Measurements from ENCODE around the gene KREMEN2.

Gene KREMEN2

GRCh38 chr16:2960183-2961010, 3.7 kb upstream of the KREMEN2 start:
- no peak for TF ChIP-seq CTCF (IDR thresholded peaks at IDR 0.05; ENCODE audit: low read depth, low read length, missing control alignments)
- H3K4me3 ChIP-seq (ENCODE audit: low read depth, low read length): no peak overlapping the region
- no peak for DNase-seq (ENCODE audit: low read depth)

DNA sequence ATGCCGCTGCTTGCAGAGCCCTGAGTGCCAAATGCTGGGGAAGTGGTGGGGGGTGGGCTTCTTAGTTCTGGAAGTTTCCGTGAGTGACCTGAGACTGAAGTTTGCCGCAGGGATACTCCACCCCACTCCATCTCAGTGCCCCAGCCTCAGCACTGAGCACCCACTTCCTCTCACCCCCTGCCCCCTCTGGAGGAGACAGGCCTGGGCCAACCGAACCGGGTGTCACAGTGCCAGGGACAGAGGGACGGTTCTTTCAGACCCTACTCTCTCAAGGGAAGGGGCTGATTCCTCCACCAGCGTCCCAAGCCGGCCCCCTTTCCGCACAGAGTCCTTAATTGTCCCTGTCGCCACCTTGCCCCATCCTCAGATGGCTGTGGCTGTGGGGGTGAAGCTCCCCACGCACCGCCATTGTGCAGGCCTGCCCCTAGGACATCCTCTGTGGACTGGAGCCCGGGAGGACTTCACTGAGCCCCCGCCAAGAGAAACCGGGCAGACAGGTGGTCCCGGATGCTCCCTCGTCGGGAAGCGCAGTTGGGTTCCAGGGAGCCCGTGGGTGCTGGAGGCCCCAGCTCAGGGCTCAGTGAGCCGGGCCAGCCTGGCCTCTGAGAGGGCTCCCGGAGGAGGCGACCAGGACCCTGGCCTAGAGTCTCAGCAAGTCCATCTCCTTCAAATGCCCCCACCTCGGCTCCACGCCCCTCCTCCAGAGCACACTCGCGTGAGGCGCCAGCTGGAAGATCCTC, 1.6 kb upstream of the KREMEN2 start:
- TF ChIP-seq CTCF (IDR thresholded peaks at IDR 0.05; ENCODE audit: low read depth, low read length, missing control alignments): no peak
- no peak overlapping the region for H3K4me3 ChIP-seq (ENCODE audit: low read depth, low read length)
- DNase-seq (ENCODE audit: low read depth): no peak

DNA sequence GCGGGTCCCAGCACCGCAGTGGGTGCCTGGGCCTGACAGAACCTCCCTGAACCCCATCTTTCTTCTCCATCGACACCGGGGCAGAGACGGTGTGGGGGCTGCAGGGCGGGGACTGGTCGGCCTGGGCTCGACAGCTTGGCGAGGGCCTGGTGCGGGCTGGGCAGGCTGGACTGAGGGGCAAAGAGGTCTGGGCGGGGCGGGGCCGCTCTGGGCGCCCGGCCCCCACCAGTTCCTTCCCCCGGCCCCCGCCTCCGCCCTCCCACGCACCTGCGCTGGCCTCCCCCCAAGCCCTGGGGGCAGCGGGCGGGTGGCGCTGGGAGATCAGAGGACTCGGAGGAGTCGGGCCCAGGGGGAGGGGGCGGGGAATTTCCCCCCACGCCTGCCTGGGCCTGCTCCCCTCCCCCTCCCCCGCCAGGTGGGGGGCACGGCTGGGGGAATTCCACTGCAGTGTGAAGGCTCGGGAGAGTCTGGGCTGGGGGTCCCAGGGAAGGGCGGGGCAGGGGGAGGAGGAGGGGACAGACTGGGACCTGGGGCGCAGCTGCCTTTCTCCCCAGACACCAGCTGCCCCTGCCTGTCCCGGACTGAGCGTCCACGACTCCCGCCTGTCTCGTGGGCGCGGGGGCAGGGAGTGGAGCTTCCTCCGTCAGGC, 877 bp upstream of the KREMEN2 start:
- no peak for TF ChIP-seq CTCF (IDR thresholded peaks at IDR 0.05; ENCODE audit: low read depth, low read length, missing control alignments)
- no peak for DNase-seq (ENCODE audit: low read depth)
- H3K4me3 ChIP-seq (ENCODE audit: low read depth, low read length): peak overlapping the region; percentile 31

- peak overlapping the region; percentile 31 for H3K4me3 ChIP-seq (ENCODE audit: low read depth, low read length)
- DNase-seq (ENCODE audit: low read depth): no peak
- no peak for TF ChIP-seq CTCF (IDR thresholded peaks at IDR 0.05; ENCODE audit: low read depth, low read length, missing control alignments)
Observed at GRCh38 chr16:2964475-2965336, 631 bp downstream of the KREMEN2 start.

- no peak overlapping the region for H3K4me3 ChIP-seq (ENCODE audit: low read depth, low read length)
- no peak for TF ChIP-seq CTCF (IDR thresholded peaks at IDR 0.05; ENCODE audit: low read depth, low read length, missing control alignments)
- no peak for DNase-seq (ENCODE audit: low read depth)
Observed at GRCh38 chr16:2966043-2966807, 2.1 kb downstream of the KREMEN2 start.

DNA sequence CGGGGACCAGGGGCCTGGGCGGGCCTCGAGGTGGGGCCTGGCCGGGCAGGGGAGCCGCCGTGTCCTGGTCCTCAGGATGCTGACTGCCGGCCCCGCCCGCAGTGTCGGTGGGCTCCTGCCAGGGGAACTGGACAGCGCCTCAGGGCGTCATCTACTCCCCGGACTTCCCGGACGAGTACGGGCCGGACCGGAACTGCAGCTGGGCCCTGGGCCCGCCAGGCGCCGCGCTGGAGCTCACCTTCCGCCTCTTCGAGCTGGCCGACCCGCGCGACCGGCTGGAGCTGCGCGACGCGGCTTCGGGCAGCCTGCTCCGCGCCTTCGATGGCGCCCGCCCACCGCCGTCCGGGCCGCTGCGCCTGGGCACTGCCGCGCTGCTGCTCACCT, 2.7 kb downstream of the KREMEN2 start:
- H3K4me3 ChIP-seq (ENCODE audit: low read depth, low read length): peak overlapping the region; percentile 2; the same call in 1 of the 2 replicates
- TF ChIP-seq CTCF (IDR thresholded peaks at IDR 0.05; ENCODE audit: low read depth, low read length, missing control alignments): no peak
- DNase-seq (ENCODE audit: low read depth): no peak

All from GM12864 (cell line).